Skeletal muscle cell (primary cell): ENCODE measurements around the gene JADE1.
A peak's percentile ranks its signal among the peaks of the same experiment; 100 is the strongest.

Source experiments
- DNase-seq: peaks from one replicate; pipeline ENCODE4 v3.0.0-alpha.2; 2010; ENCODE audit warnings: low read depth
- H3K4me3 ChIP-seq: 2 replicates; pipeline ENCODE4 v1.5.1; 2011; ENCODE audit warnings: low read depth, mild to moderate bottlenecking, control low read depth, low read length, moderate library complexity

The JADE1 gene

DNA sequence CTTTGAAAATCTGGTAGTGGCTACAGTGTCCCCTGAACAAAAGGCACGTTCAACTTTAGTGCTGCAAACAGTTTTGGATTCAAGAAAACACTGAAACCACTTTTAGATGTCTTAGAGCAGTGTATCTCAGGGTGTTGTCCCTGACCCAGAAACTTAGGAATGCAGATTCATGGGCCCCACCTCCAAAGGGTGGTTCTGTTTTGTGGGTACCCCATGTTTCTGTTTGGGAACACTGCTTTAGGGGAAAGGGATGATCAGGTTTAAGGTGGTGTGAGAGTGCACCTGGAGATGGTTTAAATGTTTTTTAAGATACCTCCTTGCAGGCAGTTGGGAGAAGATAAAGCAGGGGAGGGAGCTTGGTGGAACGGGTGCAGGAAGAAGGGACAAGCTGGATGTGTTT is 55.6 kb downstream of the JADE1 start:
- no peak overlapping the region for H3K4me3 ChIP-seq
- no peak for DNase-seq

DNA sequence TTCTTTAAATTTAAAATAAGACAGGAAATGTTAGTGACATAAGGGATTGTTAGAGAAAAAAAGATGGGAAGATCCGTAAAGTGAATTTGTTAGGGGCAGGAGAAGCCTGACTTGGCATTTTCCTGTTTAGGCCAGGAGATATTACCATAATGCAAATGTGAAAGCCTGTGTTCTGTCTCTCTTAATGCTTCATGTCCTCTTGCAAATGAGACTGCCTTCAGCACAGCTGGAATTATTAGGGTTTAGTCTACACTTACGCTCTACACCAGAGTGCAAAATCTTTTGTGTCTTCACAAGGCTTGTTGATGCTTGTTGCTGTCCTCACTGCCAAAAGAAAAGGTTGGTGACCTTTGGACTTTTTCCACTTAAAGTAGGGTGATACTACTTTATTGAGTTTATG is 56.8 kb downstream of the JADE1 start:
- DNase-seq: no peak
- no peak overlapping the region for H3K4me3 ChIP-seq

DNA sequence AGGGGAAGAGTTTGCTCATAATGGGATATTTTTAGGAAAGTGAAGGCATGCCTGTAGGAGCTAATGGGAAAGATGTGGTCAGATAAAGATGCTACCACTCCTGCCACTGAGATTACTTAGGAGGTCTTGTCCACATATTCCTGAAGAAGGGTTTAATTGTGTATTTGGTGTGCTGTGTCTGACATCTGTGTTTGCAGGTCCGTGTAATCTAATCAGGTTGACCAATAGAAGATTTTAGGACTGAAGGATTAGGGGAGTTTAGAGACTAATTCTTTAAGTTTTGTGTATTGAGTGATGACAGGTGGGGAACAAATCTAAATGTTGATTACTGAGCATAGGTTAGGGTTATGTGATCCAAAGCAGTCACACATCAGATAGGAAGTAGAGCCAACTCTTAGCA is 57.2 kb downstream of the JADE1 start:
- no peak overlapping the region for H3K4me3 ChIP-seq
- no peak for DNase-seq

DNA sequence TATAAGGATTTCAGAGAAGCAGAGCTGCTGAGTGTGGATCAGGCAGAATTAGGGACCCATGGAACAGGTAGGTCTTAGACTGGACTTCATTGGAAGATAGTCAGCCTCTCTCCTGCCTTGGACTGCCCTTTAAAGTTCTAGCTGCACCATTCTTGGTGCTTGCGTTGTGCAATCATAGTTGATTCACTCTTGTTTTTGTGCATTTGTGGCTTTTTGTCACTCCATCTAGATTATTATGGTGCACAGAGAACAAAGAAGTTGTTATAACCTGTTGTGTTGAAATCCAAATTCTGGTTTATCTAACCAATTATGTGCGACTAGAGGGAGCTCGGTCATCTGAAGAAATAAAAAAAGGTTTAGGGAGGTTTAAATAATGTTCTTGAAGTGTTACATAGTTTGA is 59.3 kb downstream of the JADE1 start:
- DNase-seq: no peak

DNA sequence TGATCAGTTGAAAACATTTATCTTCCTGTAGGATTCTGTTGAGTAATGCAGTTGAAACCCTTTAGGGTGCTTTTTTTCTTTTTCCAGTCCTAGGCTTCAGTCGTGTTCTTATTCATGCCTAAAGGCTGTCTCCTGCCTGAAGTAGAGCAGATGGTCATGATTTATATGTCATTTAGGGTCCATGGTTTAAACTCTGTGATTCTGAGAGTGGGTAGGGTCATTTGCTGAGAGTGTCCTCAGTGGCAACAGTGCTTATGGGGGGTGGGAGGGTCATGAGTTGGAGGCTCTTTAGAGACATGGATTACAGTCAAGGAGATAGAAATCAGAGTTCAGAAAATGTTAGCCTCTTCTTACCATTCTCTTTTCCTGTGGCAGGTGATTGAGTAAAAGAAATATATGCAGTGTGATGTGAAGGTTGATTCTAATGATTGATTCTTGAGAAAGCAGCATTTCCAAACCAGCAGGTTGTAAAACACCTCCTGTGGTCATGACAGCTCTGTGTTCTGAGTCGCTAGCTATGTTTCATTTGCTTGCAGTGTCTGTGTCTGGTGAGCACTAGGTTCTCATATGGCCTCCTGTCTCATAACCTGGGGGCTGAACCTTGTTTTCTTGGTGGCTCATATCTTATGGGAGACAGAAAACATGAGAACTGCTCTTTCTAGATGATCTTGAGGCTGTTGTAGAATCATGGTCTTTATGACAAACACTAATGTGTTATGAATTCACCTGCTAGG is 60.4 kb downstream of the JADE1 start:
- no peak for DNase-seq
- H3K4me3 ChIP-seq: no peak overlapping the region

More for the DNA sequence above, 59.3 kb downstream of the JADE1 start:
- H3K4me3 ChIP-seq: no peak overlapping the region

DNA sequence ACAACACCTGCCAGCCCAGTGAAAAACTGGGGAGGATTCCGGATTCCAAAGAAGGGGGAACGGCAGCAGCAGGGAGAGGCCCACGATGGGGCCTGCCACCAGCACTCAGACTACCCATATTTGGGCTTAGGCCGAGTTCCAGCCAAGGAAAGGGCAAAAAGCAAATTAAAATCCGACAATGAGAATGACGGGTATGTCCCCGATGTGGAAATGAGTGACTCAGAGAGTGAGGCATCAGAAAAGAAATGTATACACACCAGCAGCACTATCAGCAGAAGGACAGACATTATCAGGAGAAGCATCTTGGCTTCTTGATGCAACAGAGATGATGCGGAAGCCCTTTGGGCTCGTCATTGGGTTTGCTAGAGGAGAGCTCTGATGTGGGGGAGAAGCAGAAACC is 62.4 kb downstream of the JADE1 start:
- peak; percentile 65 for DNase-seq

DNA sequence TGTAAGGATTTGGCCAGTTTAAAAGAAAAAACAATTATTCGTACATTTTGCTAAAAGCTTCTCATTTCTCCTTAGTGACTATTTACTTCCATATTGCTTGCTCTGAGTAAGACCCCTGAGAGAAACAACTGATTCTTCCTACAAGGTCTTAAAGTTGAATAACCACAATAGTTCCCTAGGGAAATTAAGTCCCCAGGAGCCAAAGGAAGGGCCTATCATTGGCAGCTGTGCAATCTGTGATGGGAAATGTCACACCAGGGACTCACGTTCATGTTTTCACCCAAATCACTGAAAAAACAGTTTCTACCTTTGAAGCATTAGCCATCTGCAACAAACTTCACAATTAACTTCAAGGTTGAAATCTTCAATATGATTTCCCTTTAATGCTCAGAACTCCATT is 66.7 kb downstream of the JADE1 start:
- no peak overlapping the region for H3K4me3 ChIP-seq
- DNase-seq: no peak

More for the DNA sequence above, 62.4 kb downstream of the JADE1 start:
- H3K4me3 ChIP-seq: no peak overlapping the region

DNA sequence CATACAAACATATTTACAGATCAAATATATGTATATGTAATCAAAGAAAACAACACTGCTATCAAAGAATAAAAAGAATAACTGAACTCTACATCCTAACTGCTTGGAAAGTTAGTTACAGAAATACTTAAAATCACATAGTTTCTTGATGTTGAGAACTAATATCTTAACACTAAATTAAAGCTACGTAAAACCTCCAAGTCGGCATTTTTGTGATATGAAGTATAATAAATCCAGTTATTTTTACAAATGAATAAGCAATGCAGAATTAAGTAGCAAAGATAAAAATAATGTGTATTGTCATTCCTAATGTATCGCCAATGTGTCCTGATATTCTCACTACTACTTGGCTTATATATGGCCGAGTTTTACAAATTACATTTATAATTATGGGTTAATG is 68.4 kb downstream of the JADE1 start:
- no peak for DNase-seq
- H3K4me3 ChIP-seq: no peak overlapping the region

DNA sequence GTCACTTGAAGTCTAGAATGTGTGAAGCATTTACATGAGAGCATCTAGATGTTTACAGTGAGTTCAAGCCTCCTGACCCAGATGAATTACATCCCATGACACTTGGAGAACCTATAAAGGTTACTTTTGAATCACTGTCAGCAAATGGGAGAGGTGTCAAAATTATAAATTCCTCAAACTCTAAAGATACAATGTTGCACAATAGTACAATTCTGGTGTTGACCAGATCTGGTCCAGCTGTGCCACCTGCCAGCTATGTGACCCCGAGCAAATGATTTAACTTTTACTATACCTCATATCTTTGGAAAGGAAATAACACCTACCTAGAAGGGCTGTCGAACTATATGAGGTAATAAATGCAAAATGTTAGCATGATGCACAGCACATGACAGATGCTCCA is 69.8 kb downstream of the JADE1 start:
- H3K4me3 ChIP-seq: no peak overlapping the region
- no peak for DNase-seq

DNA sequence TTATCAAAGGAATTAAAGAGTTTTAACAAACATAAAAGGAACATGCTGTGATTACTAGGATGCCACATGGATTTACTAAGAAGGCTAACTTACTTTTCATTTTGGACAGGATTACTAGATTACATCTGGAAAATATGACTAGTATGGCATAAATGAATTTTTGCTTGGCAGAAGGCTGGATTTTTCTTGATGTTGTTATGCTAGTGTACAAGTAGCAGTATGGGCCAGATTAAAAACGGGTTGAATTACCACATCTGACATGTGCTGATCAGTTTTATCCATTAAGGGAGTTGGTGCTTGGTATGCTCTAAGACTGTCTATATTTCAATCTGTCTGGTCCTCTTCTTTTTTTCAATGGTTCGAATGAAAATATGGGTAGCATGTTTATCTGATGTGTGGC is 70.5 kb downstream of the JADE1 start:
- H3K4me3 ChIP-seq: no peak overlapping the region

DNA sequence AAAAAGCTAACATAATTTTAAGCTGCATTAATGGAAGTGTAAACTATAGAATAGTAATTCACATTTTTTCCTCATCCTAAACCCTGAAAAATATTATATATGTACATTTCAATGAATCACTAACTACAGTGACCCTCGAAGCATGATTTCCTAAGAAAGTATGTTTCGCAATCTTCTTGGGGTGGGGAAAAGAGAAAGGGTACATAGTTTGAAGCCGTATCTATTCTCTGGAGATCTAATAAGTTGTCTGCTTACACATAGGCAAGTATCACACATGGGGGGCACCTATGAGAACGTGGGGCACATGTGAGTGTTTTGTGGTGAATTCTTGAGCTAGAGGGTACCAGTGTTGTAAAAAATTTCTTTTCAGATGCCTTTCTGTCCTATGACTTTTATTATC is 71.2 kb downstream of the JADE1 start:
- DNase-seq: peak; percentile 53
- no peak overlapping the region for H3K4me3 ChIP-seq

More for the DNA sequence above, 70.5 kb downstream of the JADE1 start:
- no peak for DNase-seq

DNA sequence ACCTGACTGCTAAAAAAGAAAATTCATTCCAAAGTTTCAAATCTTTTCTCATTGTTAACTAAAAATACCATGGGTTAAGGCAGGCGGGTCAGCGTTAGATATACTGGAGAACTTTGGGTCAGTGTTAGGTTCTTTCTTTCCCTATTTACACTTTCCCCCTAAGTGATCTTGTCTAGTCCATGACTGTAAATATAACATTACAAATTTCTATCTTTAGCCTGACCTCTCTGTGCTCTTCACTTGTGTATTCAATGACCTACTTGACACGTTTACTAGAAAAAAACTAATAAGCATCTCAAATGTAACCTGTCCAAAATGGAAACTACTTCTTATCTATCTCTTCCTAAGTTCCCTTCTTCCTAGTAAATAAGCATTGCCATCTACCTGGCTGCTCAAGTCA is 95.3 kb downstream of the JADE1 start:
- no peak for DNase-seq

DNA sequence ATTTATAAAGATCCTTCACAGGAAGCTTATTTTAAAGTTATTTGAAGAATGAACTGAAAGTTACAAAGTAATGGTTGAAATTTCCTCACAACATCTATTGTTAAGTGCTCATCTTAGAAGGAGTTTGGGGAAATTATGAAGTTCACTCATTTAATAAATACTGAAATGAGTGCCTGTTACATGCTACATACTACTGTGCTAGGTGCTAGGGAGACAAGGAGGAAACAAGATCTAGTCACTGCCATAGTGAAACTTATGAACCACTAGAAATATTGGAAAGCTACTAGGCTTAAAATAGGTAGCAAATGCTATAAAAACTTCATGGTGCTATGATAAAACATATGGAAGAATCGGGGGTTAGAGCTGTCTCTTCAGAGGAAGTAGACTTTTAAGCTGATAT is 97.1 kb downstream of the JADE1 start:
- no peak overlapping the region for H3K4me3 ChIP-seq
- no peak for DNase-seq

More for the DNA sequence above, 95.3 kb downstream of the JADE1 start:
- no peak overlapping the region for H3K4me3 ChIP-seq

DNA sequence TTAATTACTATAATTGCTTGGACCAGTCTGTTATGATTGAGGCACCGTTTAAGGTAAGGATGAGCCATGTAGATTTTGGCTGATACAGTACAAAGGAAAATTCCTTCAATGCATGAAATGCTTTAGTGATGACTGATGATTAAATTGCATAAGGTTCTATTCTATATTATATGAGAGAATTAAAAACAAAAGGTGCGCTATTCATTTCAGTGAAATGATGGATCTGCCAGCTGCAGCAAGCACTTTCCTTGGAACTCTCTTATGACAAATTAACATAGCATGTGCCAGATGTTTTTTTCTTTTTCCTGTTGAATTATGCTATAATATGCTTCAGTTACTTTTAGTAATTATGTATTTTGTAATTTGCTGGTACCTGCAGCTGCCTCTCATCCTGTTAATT is 98.5 kb downstream of the JADE1 start:
- no peak for DNase-seq
- no peak overlapping the region for H3K4me3 ChIP-seq

DNA sequence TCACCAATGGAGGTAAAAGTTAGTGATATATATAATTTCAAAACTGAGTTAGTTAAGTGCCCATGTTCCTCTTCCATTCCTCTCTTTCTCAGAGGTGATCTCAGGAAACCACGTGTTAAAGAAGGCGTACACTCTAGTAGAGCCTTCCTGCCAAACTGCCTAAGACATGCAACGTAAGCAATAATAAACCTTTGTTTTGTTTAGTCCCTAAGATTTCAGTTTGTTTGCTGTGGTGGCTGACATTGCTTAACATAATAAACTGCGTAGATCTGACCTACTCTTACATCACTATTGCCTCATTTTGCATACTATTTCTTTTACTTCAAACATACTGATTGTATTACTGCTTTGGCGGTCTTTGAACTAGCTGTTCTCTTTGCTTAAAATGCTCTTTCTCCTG is 99.2 kb downstream of the JADE1 start:
- no peak overlapping the region for H3K4me3 ChIP-seq
- no peak for DNase-seq

DNA sequence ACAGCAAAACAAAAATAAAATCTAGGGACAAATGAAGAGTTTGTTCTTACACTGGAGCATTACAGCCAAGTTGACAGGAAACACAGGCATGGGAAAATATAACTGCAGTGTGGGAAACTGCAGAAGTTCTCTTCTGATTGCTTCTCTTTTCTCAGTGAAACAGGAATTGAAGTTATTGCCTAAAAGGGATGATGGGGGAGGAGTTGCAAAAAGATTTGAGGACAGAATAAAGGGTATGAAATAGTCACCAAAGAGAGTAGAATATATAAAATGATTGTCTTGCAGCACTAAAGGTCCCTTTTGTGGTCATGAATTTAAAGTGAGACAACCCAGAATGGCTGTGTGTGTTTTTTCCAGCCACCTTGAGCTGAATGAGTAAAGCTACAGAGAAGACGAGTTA is 103.7 kb downstream of the JADE1 start:
- no peak for DNase-seq
- H3K4me3 ChIP-seq: no peak overlapping the region

DNA sequence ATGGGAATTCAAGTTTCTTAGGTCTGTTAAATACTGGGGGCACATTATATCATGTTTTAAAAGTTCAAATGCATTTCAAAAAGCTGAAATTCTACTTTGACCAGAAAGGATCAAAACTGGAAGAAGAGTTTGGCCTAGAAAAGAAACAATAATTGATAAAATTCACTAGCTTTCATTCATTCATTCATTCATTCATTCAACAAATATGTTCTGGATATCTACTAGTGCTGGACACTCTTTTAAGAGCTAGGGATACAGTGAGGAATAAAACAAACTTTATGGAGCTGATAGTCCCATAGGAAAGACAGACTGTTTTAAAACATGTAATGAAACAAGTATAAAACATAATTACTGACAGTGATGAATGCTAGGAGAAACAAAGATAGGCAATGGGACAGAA is 106.0 kb downstream of the JADE1 start:
- DNase-seq: no peak
- no peak overlapping the region for H3K4me3 ChIP-seq

DNA sequence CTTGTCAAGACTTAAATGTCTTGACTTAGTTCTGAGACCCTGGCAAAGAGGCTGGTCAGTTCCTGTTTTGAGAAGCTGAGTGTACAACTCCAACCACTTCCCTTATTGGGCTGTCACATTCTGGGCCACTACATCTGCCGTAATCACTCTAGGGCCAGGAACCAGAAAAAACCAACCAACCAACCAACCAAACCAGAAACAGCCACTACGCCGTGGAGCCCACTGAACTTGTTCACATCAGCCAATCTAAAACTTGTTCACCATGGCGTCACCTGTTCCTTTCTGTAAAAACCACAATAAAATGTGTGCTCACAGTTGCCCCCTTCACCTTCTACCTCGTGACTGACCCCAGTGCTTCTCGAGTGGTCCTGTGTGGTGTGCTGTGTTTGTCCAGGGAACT is 107.3 kb downstream of the JADE1 start:
- H3K4me3 ChIP-seq: no peak overlapping the region
- DNase-seq: no peak

DNA sequence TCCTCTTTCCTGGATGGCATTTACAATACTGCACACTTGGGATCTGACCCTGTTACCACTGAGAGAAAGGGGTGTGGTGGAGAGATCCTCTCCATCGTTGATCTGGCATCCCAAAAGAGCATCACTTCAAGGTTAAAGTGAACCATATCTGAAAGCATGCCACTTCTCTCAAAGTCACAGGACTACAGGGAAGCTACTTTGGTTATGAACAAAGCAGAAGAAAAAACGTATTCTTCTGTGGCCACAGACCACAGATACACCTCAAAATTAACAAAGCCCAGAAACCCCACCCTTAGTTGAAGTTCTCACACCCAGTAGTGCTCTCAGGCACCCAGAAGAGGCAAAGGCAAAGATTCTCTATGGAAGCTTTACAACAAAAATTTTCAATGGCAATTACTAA is 108.3 kb downstream of the JADE1 start:
- no peak overlapping the region for H3K4me3 ChIP-seq

DNA sequence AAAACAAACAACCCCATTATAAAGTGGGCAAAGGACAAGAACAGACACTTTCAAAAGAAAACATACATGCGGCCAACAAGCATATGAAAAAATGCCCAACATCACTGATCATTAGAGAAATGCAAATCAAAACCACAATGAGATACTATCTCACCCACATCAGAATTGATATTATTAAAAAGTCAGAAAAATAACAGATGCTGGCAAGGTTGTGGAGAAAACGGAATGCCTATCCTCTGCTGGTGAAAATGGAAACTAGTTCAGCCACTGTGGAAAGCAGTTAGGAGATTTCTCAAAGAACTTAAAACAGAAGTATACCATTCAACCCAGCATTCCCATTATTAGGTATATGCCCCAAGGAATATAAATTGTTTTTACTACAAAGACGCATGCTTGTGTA is 112.5 kb downstream of the JADE1 start:
- no peak overlapping the region for H3K4me3 ChIP-seq
- DNase-seq: no peak

More for the DNA sequence above, 108.3 kb downstream of the JADE1 start:
- DNase-seq: no peak
